Ishikawa (cell line): ENCODE data around the gene GPR61.

Experiments used
- CEBPB ChIP-seq: IDR thresholded peaks from 2 replicates; pipeline ENCODE4 v1.6.1; 2012
- CREB1 ChIP-seq: IDR thresholded peaks from 2 replicates; pipeline ENCODE4 v1.6.1; 2012; ENCODE audit warnings: low read depth
- EP300 ChIP-seq: IDR thresholded peaks from 2 replicates; pipeline ENCODE4 v1.6.1; 2012; ENCODE audit warnings: borderline replicate concordance
- FOXM1 ChIP-seq: IDR thresholded peaks from 2 replicates; pipeline ENCODE4 v1.6.1; 2012; ENCODE audit warnings: low read depth, borderline replicate concordance
- MAX ChIP-seq: IDR thresholded peaks from 2 replicates; pipeline ENCODE4 v1.6.1; 2012
- NFIC ChIP-seq: IDR thresholded peaks from 2 replicates; pipeline ENCODE4 v1.6.1; 2012
- RAD21 ChIP-seq: IDR thresholded peaks from 2 replicates; pipeline ENCODE4 v1.6.1; 2012; ENCODE audit warnings: low read depth
- TAF1 ChIP-seq: IDR thresholded peaks from 2 replicates; pipeline ENCODE4 v1.6.1; 2012; ENCODE audit warnings: low read depth, mild to moderate bottlenecking
- TCF12 ChIP-seq: IDR thresholded peaks from 2 replicates; pipeline ENCODE4 v1.6.1; 2012; ENCODE audit warnings: low read depth
- YY1 ChIP-seq: IDR thresholded peaks from 2 replicates; pipeline ENCODE4 v1.6.1; 2012; ENCODE audit warnings: low read depth
- ZBTB7A ChIP-seq: IDR thresholded peaks from 2 replicates; pipeline ENCODE4 v1.6.1; 2012; ENCODE audit warnings: low read depth
- TF ChIP-seq, protein P1 (sequence below): IDR thresholded peaks from 2 replicates; pipeline ENCODE4 v1.6.1; 2012

DNA sequence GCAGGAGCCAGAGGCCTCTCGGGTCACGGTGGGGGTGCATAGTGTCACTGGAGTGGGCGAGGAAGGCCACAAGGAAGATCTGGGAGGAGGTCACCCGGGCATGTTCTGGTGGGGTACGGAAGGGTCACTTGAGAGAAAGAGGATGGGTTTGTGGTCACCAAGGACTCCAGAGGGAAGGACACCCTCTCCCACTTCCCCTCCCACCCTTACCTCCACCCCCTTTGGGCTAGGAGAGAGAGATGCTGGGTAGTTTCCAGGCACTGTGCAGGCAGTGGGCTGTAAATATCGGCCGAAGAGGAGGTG is 30.8 kb upstream of the GPR61 start:
- TF ChIP-seq ZBTB7A (no peak), FOXM1 (no peak), CREB1 (no peak), MAX (no peak), TAF1 (no peak), EP300 (no peak), CEBPB (no peak), RAD21 (no peak), YY1 (no peak), TCF12 (no peak), NFIC (no peak)
- TF ChIP-seq, protein P1, sequence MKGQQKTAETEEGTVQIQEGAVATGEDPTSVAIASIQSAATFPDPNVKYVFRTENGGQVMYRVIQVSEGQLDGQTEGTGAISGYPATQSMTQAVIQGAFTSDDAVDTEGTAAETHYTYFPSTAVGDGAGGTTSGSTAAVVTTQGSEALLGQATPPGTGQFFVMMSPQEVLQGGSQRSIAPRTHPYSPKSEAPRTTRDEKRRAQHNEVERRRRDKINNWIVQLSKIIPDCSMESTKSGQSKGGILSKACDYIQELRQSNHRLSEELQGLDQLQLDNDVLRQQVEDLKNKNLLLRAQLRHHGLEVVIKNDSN = no peak
